ELR (cell line): Measurements from ENCODE around the gene C16orf92.
A peak's percentile ranks its signal among the peaks of the same experiment; 100 is the strongest.

Experiments used
- DNase-seq: peaks from one replicate; pipeline ENCODE4 v3.0.0-alpha.2; 2015; ENCODE audit warnings: low read depth

C16orf92 gene

DNA sequence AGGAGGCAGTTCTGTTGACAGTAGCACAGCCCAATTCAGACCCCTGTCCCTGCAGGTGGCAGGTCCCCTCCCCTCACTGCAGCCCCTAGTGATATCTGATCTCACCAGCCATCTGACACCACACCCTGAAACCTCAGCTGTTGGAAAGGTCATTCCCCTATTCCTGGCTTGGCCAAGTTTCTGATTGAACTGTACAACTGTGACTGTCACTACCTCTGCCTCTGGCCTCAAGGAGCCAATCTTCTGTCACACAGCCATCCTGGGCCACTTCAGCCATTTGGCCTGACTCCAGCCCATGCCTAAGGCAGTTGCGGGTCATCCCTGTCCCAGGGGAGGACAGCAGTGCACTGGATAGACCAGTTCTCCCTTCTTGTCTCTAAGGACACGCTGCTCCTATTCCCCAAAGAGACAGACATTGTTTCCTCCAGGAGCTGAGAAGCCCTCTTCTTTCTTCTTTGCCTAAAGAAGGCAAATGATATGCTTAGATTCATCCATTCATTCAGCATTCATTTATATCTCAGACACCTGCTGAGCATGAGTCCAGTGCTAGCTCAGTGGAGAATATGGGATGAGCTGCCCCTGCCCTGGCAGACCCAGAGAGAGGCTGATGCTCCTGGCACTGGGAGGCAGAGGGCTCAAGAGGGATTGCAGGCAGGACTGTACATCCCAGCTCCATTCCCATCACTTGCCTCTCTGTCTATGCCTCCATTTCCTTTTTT lies 38.0 kb downstream of the C16orf92 start:
- no peak for DNase-seq

DNA sequence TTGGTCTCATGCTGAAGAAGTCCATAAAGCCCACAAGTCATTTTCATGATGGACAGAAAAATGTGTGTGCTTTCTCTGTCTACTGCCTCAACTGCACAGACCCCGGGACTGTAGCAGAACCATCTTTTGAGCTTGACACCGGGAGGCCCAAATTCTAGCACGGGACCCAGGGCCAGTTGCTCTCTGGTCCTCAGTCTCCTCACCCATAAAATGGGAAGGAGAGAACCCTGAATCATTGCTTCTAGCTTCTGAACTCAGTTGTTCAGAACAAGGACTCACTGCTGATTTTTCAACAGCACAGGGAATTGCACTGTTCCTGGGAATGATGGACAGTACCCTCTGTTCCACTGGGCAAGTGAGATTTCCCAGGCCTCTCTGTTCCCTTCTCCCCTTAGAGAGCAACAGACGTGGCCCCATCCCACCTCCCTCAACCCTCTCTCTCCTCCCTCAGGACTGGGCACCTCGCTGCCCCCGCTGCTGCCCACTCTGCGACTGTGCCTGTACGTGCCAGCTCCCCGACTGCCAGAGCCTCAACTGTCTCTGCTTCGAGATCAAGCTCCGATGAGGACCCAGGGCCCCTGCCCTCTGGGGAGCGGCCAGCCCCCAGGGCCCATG lies 40.4 kb downstream of the C16orf92 start:
- no peak for DNase-seq

DNA sequence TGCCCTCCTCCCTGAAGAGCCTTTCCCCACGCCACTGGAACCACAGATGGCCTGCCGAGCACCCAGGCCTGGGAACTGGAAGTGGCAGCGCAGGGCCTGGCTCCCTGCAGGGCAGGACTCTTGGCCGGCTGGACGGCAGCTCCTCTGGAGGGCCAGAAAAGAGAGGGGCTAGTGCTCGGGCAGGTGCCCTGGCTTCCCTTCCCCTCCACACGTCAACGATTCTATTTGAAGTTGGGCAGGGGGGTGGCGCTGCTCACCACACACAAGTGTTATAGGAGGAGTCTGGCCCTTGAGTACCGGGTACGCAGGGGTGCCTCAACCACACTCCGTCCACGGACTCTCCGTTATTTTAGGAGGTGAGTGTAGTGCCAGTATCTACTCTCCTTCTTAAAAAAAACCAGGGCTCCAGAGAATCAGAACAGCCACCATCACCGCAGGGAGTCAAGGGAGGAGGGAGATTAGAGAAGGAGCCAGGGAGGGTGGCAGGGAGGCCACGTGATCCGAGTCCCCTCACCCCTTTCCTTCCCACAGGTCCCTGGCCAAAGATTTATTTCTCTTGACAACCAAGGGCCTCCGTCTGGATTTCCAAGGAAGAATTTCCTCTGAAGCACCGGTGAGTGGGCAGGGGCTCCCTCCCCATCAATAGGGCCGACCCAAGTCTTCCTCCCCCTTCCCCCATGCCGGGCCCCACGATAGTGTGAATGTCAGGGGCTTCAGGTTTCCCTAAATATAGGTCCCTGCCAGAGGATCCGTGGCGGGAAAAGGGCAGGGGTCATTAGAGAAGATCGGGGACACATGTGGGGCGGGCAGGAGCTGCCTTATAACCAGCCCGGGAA lies 41.1 kb downstream of the C16orf92 start:
- no peak for DNase-seq

DNA sequence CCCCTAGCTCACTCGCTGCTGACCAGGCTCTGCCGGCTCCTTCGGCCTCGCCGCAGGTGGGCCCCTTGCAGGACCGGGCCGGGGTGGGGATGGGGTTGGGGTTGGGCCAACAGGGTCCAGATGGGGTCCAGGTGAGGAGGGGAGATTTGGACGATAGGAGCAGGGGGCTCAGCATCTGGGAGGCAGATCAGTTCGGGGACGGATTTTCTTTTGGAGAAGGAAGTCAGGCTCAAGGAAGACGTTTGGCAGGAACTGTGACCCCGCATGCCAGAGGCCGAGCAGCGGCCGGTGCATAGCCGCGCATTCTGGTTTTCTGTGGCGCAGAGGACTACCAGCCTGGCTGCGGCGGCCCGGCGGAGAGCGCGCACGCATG lies 41.7 kb downstream of the C16orf92 start:
- DNase-seq: peak; percentile 31

DNA sequence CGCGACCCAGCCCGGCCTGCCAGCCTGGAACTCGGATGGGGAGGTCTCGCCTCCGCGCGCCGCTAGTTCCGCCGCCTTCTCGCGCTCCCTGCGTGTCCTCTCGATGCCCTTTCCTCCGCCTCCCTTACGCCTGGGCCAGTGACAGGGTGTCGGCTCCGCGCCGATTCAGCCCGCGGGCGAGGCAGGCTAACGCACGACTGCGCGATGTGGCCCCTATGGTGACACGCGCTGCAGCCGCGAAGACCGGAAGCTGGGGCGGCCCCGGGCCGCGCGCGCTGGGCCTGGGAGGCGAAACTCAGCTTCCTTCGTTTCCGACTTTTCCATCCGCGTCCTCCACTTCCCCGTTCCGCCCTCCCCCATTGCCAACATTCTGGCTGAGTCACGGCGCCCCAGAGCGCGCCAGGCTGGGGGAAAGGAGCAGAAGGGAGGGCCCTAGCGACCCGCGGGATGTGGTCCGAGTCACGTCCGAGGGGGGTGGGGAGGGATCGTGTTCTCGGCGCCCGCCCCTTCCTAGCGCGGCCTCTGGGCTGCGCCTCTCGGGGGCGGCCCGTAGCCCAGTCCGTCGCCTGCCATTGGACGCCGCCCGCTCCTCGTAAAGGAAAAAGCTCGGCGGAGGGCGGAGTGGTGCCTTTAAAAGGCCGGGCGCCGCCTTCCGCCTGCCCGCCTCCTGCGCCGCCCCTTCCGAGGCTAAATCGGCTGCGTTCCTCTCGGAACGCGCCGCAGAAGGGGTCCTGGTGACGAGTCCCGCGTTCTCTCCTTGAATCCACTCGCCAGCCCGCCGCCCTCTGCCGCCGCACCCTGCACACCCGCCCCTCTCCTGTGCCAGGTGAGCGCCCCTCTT lies 42.3 kb downstream of the C16orf92 start, which contains the start of gene ALDOA:
TSS of gene ALDOA (plus strand) at position 659 of the 841 bp plus-strand sequence. CDS start 1,138 bp downstream, outside the sequence.
- peak; percentile 98 for DNase-seq

DNA sequence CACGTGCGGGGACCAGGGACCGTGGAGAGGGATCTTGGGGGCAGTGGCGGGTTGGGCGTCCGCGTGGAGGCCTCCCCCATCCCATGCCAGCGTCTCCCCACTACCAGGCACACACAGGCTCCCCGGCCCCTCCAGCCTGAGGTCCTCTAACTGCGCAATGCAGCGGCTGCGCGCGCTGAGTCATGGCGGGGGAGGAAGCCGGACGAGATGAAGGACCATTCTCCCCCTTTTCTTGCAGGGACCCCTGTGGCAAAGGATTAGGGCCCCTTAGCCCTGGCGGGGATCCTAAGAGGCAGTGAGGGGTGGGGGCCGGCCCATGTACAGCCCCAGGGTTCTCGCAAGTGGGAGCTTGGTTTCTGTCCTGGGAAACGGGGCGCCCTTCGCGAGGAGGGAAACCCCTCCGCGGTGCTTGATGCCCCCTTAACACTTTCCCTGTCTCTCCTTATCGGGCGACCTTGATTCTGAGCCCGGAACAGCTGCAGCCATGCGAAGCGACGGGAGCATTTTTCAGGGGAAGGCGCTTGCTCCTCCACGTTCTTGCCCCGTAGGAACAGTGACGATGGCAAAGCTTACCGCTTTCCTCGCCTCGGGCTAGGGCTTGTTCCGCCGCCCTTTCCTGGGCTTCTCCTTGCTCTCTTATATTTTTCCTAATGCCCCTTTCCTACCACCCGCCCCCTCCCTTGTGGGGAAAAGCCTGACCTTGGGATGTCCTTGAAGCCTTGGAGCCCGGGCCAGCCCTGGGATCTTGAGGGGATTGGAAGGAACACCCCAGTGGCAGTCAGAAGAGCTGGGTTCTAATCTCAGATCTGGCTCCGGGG lies 43.2 kb downstream of the C16orf92 start:
- DNase-seq: peak; percentile 78

DNA sequence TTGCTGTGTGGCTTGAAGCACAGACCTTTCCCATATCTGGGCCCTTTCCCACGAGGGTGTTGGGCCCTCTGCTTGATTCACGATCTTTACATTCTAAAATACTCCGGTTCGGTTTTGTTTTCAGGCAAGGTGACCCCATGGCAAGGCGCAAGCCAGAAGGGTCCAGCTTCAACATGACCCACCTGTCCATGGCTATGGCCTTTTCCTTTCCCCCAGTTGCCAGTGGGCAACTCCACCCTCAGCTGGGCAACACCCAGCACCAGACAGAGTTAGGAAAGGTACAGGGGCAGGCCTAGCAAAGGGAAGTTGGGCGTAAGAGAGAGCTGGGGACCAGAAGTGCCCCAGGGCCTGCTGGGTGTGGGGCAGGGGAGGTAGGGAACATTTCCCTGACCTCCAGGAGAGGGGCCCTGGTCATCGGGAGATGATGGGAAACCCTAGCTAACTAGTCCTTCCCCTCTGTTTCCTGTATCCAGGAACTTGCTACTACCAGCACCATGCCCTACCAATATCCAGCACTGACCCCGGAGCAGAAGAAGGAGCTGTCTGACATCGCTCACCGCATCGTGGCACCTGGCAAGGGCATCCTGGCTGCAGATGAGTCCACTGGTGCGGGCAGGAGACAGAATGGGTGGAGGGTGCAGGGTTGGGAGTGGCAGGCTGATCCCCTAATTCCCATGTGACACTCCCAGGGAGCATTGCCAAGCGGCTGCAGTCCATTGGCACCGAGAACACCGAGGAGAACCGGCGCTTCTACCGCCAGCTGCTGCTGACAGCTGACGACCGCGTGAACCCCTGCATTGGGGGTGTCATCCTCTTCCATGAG lies 44.0 kb downstream of the C16orf92 start:
- DNase-seq: no peak

DNA sequence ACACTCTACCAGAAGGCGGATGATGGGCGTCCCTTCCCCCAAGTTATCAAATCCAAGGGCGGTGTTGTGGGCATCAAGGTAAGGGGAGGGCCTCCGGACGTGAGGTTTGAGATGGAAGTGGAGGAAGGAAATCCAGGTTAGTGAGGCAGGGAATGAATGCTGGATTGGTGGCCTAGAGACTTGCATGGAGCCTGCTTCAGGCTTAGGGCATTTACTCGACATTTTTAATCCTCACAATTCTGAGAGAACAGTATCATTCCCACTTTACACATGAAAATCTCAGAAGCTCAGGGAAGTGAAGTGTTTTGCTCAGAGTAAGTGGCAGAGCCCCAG lies 44.6 kb downstream of the C16orf92 start:
- DNase-seq: no peak

DNA sequence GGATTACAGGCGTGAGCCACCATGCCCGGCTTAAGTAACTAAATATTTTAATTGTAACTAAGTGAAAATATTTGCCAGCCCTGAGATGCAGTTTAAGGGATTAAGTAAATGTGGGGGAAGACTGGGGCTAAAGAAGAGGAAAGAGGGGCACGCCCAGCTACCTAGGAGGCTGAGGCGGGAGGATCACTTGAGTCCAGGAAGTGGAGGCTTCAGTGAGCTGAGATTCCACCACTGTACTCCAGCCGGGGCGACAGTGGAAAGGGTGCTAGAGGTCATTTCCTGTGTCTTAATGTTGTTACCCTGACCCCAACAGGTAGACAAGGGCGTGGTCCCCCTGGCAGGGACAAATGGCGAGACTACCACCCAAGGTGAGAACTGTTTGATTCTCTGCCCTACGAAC lies 45.3 kb downstream of the C16orf92 start:
- DNase-seq: no peak

DNA sequence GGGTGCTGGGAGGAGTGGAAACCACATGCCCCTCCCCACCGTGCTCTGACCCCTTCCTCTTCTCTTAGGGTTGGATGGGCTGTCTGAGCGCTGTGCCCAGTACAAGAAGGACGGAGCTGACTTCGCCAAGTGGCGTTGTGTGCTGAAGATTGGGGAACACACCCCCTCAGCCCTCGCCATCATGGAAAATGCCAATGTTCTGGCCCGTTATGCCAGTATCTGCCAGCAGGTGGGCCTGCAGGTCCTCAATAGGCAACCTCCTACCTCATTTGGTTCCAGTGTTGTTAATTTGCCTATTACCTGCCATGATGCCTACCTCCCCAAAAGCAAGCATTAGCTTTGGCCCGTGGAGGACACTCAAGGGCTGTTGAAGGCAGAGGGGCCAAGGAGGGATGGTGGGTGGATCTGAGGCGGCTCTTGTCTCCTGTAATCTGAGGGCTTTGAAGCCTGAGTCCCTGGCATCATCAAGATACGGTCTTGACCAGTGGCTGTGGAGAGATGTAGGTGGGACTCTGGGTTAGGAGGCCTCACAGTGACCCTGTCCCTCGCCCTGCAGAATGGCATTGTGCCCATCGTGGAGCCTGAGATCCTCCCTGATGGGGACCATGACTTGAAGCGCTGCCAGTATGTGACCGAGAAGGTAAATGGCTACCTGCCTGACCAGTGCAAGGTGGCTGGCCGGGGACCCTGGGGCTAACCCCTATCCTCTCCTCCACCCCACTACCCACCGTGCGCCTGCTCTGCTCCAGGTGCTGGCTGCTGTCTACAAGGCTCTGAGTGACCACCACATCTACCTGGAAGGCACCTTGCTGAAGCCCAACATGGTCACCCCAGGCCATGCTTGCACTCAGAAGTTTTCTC lies 46.0 kb downstream of the C16orf92 start:
- peak; percentile 64 for DNase-seq

DNA sequence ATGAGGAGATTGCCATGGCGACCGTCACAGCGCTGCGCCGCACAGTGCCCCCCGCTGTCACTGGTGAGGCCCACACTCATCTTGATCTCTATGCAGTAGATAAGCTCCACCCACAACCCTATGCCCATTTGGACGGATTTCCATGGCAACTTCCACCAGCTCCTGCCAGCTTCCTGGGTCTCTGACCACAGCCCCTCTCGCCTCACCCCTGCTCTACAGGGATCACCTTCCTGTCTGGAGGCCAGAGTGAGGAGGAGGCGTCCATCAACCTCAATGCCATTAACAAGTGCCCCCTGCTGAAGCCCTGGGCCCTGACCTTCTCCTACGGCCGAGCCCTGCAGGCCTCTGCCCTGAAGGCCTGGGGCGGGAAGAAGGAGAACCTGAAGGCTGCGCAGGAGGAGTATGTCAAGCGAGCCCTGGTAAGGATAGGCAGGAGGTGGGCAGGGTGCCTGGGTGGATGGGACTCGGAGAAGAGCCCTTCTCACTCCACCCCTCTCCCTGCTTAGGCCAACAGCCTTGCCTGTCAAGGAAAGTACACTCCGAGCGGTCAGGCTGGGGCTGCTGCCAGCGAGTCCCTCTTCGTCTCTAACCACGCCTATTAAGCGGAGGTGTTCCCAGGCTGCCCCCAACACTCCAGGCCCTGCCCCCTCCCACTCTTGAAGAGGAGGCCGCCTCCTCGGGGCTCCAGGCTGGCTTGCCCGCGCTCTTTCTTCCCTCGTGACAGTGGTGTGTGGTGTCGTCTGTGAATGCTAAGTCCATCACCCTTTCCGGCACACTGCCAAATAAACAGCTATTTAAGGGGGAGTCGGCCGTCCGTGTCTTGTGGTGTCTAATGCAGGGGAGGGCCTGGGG lies 46.8 kb downstream of the C16orf92 start:
- DNase-seq: no peak

DNA sequence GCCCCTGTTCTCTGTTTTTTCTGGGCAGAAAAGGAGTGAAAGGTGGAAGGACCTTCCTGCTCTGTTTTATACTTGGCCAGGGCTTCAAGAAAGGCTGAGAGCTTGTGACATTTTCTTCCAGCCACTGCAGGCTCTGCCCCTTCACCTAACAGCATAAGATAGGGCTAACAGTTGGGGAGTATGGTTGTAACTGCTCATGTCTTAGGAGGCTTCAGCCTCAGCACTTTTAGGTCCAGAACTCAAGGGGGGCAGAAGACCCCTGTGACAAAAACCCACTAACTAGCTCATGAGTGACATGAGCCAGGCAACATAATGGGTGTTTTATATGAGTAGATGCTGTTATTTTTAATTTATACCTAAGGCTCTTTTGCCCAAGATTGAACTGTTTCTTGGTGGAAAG lies 47.5 kb downstream of the C16orf92 start:
- no peak for DNase-seq
